GM19468 (cell line): ENCODE results near the gene FOXL1.

Source experiments
- ATAC-seq: cut with Tn5 transposase; IDR thresholded peaks from one replicate; pipeline ENCODE4 v1.9.1; 2021; ENCODE audit warnings: mild to moderate bottlenecking, moderate library complexity, moderate number of reproducible peaks; ENCODE audit not compliant: unreplicated experiment; ENCODE audit errors: extremely low read depth

Gene FOXL1

DNA sequence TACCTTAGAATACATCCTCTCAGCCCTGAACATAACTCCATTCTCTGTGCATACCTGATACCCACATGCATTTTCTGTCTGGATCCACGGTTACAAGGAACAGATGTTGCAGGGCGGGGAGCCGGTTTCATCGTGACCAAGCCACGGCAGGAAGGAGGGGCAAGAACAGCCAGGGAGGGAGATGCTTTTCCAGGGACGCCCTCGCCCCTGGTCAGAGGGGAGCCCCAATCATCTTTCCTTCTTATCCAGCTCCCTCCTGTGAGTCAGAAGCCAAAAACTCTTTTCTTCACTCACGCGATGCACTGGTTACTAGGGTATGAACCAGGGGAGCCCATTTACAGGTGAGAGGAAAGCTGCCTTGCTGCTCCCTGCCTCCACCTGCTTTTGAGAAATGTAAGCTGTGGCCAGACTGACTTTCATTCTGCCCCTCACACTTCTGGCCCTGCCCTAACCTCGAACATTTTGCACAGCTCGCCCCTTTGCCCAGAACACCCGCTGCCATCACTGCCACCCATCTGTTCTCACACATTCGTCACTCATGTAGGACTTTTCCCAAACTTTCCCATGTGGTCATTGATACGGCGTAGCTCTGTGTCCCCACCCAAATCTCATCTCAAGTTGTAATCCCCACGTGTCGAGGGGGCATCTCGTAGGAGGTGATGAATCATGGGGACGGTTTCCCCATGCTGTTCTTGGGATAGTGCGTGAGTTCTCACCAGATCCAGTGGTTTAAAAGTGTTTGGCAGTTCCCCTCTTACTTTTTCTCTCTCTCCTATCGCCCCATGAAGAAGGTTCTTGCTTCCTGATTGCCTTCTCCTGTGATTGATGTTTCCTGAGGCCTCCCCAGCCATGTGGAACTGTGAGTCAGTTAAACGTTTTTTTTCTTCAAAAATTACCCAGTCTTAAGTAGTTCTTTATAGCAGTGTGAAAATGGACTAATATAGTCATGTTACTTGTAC, 20.5 kb downstream of the FOXL1 start:
- no peak for ATAC-seq

GRCh38 chr16:86601356-86601755, 23.0 kb downstream of the FOXL1 start:
- ATAC-seq: no peak

GRCh38 chr16:86602521-86602920, 24.2 kb downstream of the FOXL1 start:
- no peak for ATAC-seq

GRCh38 chr16:86604436-86605193, 26.3 kb downstream of the FOXL1 start:
- no peak for ATAC-seq

GRCh38 chr16:86605950-86606349, 27.6 kb downstream of the FOXL1 start:
- ATAC-seq: no peak

GRCh38 chr16:86608301-86608747, 30.0 kb downstream of the FOXL1 start:
- no peak for ATAC-seq

DNA sequence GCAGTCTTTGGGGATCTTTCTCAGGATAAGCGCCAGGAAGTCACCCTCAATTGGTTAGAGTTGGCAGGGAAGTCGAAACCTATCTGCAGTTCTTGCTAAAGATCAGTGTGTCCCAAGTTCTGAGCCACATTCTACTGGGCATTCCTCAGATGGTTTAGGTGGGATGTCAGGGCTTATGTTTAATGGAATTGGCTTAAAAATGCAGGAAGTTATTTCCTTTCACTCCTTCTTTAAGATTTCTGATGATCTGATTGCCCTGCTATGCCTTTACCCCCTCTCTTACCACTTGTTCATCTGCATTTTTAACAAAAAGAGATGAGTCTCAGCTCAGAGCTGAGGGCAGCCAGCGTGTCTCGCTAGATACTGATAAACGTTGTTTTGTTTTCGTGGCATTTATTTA, 30.8 kb downstream of the FOXL1 start:
- ATAC-seq: no peak

DNA sequence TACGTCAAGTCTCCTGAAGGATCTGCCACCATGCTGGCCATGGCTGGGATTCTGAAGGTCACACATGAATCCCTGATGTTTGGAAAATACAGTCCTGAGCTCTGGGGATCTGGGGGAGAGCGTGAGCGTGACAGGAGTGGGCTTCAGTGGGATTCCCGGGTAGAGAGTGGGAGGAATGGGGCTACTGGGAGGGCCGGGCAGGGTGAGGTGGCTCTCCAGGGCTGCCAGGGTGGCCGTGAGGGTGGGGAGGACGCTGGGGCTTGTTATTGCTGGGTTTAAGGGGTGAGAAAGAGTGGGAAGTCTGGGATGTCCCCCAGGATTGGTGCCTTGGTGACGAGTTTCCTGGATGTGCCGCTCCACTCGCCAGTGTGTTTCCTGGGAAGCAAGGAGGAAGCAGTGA, 31.3 kb downstream of the FOXL1 start:
- no peak for ATAC-seq

- no peak for ATAC-seq
Measured at GRCh38 chr16:86610779-86611524, 32.6 kb downstream of the FOXL1 start.

- no peak for ATAC-seq
Measured at GRCh38 chr16:86611525-86611855, 33.1 kb downstream of the FOXL1 start.

DNA sequence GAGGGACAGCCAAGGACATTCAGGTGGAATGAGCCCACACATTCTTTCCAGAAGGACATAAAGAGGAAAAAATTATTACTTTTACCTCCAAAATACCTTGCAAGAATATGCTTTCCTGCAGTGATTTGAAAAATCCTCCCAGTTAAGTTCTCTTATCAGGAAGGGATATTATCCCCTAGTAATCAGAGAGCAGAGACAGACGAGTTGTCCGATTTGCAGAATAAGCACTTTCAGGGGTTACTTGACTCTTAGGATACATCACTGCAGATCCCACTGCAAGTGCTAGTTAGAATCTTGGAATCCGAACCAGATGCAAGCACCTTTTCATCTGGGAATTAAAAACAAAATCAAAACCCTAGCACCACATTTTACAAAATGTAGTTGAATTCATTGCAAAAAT, 33.6 kb downstream of the FOXL1 start:
- ATAC-seq: no peak

GRCh38 chr16:86614699-86615098, 36.4 kb downstream of the FOXL1 start:
- no peak for ATAC-seq

GRCh38 chr16:86616906-86617305, 38.6 kb downstream of the FOXL1 start:
- ATAC-seq: no peak

GRCh38 chr16:86618431-86619238, 40.3 kb downstream of the FOXL1 start:
- no peak for ATAC-seq

DNA sequence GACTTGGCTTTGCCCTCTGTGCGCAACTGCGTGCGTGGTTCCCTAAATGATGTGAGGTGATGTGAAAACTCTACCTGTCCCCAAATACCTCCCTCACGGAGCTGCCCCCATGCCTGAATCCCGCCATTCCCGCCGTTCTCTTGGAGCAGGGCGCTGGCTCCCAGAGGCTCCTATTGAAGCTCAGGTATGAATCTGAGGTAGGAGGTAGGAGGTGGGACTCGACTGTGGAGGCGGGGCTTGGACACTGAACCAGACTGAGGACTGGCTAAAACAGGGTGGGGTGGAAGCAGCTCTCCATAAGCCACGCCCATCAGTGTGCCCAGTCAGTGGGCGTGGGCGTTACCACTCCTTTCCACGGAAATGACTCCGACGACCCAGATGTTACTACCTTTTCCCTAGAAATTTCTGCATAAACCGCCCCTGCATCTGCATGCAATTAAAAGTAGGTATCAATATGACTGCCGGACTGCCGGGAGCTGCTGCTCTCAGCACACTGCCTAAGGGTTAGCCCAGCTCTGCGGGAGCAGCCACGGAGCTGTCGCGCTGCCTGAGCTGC, 41.0 kb downstream of the FOXL1 start:
- no peak for ATAC-seq

DNA sequence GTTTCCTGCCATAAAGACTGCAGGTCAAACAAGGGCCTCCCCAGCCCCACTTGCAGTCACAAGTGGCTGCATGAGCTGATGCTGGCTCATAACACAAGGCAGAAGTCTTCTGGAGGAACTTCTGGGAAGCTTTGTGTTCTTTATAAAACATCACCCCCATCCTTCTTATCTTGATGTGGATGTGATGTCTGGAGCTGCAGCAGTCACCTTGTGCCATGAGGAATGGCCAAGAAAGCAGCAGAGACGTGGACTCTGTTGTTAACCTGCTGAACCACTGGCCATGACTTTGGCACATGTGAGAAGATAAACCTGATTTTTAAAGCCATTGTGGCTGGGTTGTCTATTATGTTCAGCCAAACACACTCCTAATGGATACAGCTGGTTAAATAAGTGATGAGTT, 41.8 kb downstream of the FOXL1 start:
- ATAC-seq: no peak

- ATAC-seq: no peak
Measured at GRCh38 chr16:86621966-86622365, 43.6 kb downstream of the FOXL1 start.

- ATAC-seq: no peak
Measured at GRCh38 chr16:86622700-86623615, 44.6 kb downstream of the FOXL1 start.

GRCh38 chr16:86625029-86625428, 46.7 kb downstream of the FOXL1 start:
- no peak for ATAC-seq
